Femur (tissue), 1 donor: Measurements from ENCODE around the gene SMARCC1.

Source experiments
- DNase-seq: peaks from one replicate; pipeline ENCODE4 v3.0.0-alpha.2; 2017

The SMARCC1 gene

GRCh38 chr3:47692158-47692557 is 89.5 kb downstream of the SMARCC1 start:
- DNase-seq: no peak

- no peak for DNase-seq
Measured at GRCh38 chr3:47688488-47688887, 93.2 kb downstream of the SMARCC1 start.

GRCh38 chr3:47685037-47685436 is 96.7 kb downstream of the SMARCC1 start:
- DNase-seq: no peak

- no peak for DNase-seq
Measured at GRCh38 chr3:47681016-47681415, 100.7 kb downstream of the SMARCC1 start.

GRCh38 chr3:47678446-47679338 is 103.0 kb downstream of the SMARCC1 start:
- DNase-seq: no peak

- no peak for DNase-seq
Measured at GRCh38 chr3:47669026-47669749, 112.5 kb downstream of the SMARCC1 start.

- DNase-seq: no peak
Measured at GRCh38 chr3:47666118-47666517, 115.6 kb downstream of the SMARCC1 start.

- DNase-seq: no peak
Measured at GRCh38 chr3:47664519-47664918, 117.2 kb downstream of the SMARCC1 start.

- DNase-seq: no peak
Measured at GRCh38 chr3:47663630-47664240, 118.0 kb downstream of the SMARCC1 start.

GRCh38 chr3:47661121-47661752 is 120.5 kb downstream of the SMARCC1 start:
- DNase-seq: no peak

- no peak for DNase-seq
Measured at GRCh38 chr3:47658444-47658843, 123.2 kb downstream of the SMARCC1 start.

- no peak for DNase-seq
Measured at GRCh38 chr3:47652142-47652541, 129.6 kb downstream of the SMARCC1 start.

GRCh38 chr3:47650294-47650693 is 131.4 kb downstream of the SMARCC1 start:
- no peak for DNase-seq

GRCh38 chr3:47647550-47647949 is 134.1 kb downstream of the SMARCC1 start:
- DNase-seq: no peak

GRCh38 chr3:47646362-47646761 is 135.3 kb downstream of the SMARCC1 start:
- DNase-seq: no peak

GRCh38 chr3:47645551-47645950 is 136.1 kb downstream of the SMARCC1 start:
- no peak for DNase-seq

GRCh38 chr3:47643092-47643491 is 138.6 kb downstream of the SMARCC1 start:
- no peak for DNase-seq

- DNase-seq: no peak
Measured at GRCh38 chr3:47641739-47642138, 140.0 kb downstream of the SMARCC1 start.

- no peak for DNase-seq
Measured at GRCh38 chr3:47636921-47637320, 144.8 kb downstream of the SMARCC1 start.

- no peak for DNase-seq
Measured at GRCh38 chr3:47636225-47636624, 145.5 kb downstream of the SMARCC1 start.

- DNase-seq: no peak
Measured at GRCh38 chr3:47635536-47635935, 146.2 kb downstream of the SMARCC1 start.

GRCh38 chr3:47634996-47635395 is 146.7 kb downstream of the SMARCC1 start:
- DNase-seq: peak; percentile 38

GRCh38 chr3:47630810-47631209 is 150.9 kb downstream of the SMARCC1 start:
- no peak for DNase-seq
